ENCODE results near the gene NINJ2.
"Not testable (repeated sequence)": the region's sequence is repeated elsewhere in the genome, so short reads cannot be mapped to it uniquely, and the experiment has no call there.

Gene NINJ2

GRCh38 chr12:581746-582145, 81.5 kb downstream of the NINJ2 start:
- DNase-seq = no peak

- DNase-seq = no peak
These were observed 81.9 kb downstream of the NINJ2 start for GRCh38 chr12:581321-581720.

GRCh38 chr12:580813-581212, 82.4 kb downstream of the NINJ2 start:
- no peak for DNase-seq

- no peak for DNase-seq
These were observed 83.7 kb downstream of the NINJ2 start for GRCh38 chr12:579420-580110.

GRCh38 chr12:578748-579419, 84.4 kb downstream of the NINJ2 start:
- no peak for DNase-seq

GRCh38 chr12:577994-578747, 85.1 kb downstream of the NINJ2 start:
- not testable (repeated sequence) for DNase-seq

GRCh38 chr12:576615-577110, 86.6 kb downstream of the NINJ2 start:
- no peak for DNase-seq

- DNase-seq = peak; percentile 60
These were observed 87.2 kb downstream of the NINJ2 start for GRCh38 chr12:575948-576614.

GRCh38 chr12:575129-575502, 88.1 kb downstream of the NINJ2 start:
- no peak for DNase-seq

- DNase-seq = peak; percentile 28
These were observed 88.6 kb downstream of the NINJ2 start for GRCh38 chr12:574475-575128.

GRCh38 chr12:573232-573631, 90.0 kb downstream of the NINJ2 start:
- no peak for DNase-seq

- DNase-seq = peak; percentile 24
These were observed 90.7 kb downstream of the NINJ2 start for GRCh38 chr12:572532-572899.

- DNase-seq = no peak
These were observed 91.3 kb downstream of the NINJ2 start for GRCh38 chr12:571795-572531.

- DNase-seq = peak; percentile 92
These were observed 92.1 kb downstream of the NINJ2 start for GRCh38 chr12:570921-571794.

GRCh38 chr12:570435-570920, 92.8 kb downstream of the NINJ2 start:
- peak; percentile 90 for DNase-seq

GRCh38 chr12:569803-570434, 93.3 kb downstream of the NINJ2 start:
- peak; percentile 78 for DNase-seq

- no peak for DNase-seq
These were observed 94.1 kb downstream of the NINJ2 start for GRCh38 chr12:569091-569676.

GRCh38 chr12:568486-568885, 94.8 kb downstream of the NINJ2 start:
- no peak for DNase-seq

GRCh38 chr12:565589-566105, 97.6 kb downstream of the NINJ2 start:
- no peak for DNase-seq

- no peak for DNase-seq
These were observed 98.1 kb downstream of the NINJ2 start for GRCh38 chr12:565161-565560.
